PC-9 (cell line): ENCODE data around the gene VWA7. TPM values are rescaled to one million over a fixed set of nuclear protein-coding genes. Genes with fewer than 3 reads are reported as not detected.

Experiments used
- BruUV-seq: library from RNA; stranded (reverse); fragments of 400-500 nt; replicated peaks from 2 replicates; lab custom pipeline; 2021; lab: Mats Ljungman, UMichigan
- CTCF ChIA-PET: fragments of 300-600 bp; sonication (Branson Sonifier 250); formaldehyde crosslinking; loops from one replicate; lab custom pipeline; 2022; ENCODE audit warnings: antibody characterized with exemption; lab: Charles Lee
- POLR2A ChIA-PET: fragments of 300-600 bp; sonication (Branson Sonifier 250); formaldehyde crosslinking; loops from one replicate; lab custom pipeline; 2022; ENCODE audit warnings: antibody characterized with exemption; ENCODE audit not compliant: unreplicated experiment; lab: Charles Lee
- DNase-seq, 2 experiments: peaks; one replicate each; pipeline versions ENCODE4 v3.0.0 to v3.0.0-alpha.2; 2015 to 2022; ENCODE audit warnings: mixed read lengths in 1 of 2
- H2AFZ ChIP-seq: fragments of 200-600 bp; sonication (generic); 2 replicates; pipeline ENCODE4 v1.8.1; 2017; ENCODE audit warnings: antibody characterized with exemption
- H3F3A ChIP-seq: fragments of 200-600 bp; sonication (generic); 2 replicates; pipeline ENCODE4 v1.8.1; 2017; ENCODE audit warnings: antibody characterized with exemption, mild to moderate bottlenecking, low read depth; ENCODE audit not compliant: insufficient read depth
- H3K27ac ChIP-seq: fragments of 200-600 bp; sonication (generic); 2 replicates; pipeline ENCODE4 v1.6.1; 2016; ENCODE audit warnings: mixed run types
- H3K27me3 ChIP-seq: fragments of 200-600 bp; sonication (generic); 2 replicates; pipeline ENCODE4 v1.6.1; 2016; ENCODE audit warnings: low read depth, mixed run types; ENCODE audit not compliant: insufficient read depth
- H3K36me3 ChIP-seq: fragments of 200-600 bp; sonication (generic); 2 replicates; pipeline ENCODE4 v1.6.1; 2016; ENCODE audit warnings: low read depth, mixed run types
- H3K4me1 ChIP-seq: fragments of 200-600 bp; sonication (generic); replicated peaks from 2 replicates; pipeline ENCODE4 v1.6.1; 2016; ENCODE audit warnings: mixed run types; ENCODE audit not compliant: insufficient read depth
- H3K4me2 ChIP-seq: fragments of 200-600 bp; sonication (generic); 2 replicates; pipeline ENCODE4 v1.6.1; 2017; ENCODE audit warnings: mixed run types
- H3K4me3 ChIP-seq: fragments of 200-600 bp; sonication (generic); 2 replicates; pipeline ENCODE4 v1.6.1; 2016; ENCODE audit warnings: mixed run types
- H3K79me2 ChIP-seq: fragments of 200-600 bp; sonication (generic); 2 replicates; pipeline ENCODE4 v1.6.1; 2017; ENCODE audit warnings: low read depth, mixed run types
- H3K9me2 ChIP-seq: fragments of 200-600 bp; sonication (generic); 2 replicates; pipeline ENCODE4 v1.8.1; 2017; ENCODE audit warnings: mild to moderate bottlenecking; ENCODE audit not compliant: insufficient read depth
- H3K9me3 ChIP-seq: fragments of 200-600 bp; sonication (generic); 2 replicates; pipeline ENCODE4 v1.8.1; 2016; ENCODE audit warnings: low read depth; ENCODE audit not compliant: insufficient read depth
- H4K20me1 ChIP-seq: fragments of 200-600 bp; sonication (generic); 2 replicates; pipeline ENCODE4 v1.8.1; 2017; ENCODE audit not compliant: insufficient read depth
- CTCF ChIP-seq: fragments of 200-600 bp; sonication (generic); conservative IDR thresholded peaks from 2 replicates; pipeline ENCODE4 v1.6.1; 2017; ENCODE audit warnings: mixed run types, antibody characterized with exemption, mild to moderate bottlenecking, moderate library complexity
- EZH2 ChIP-seq: fragments of 200-600 bp; sonication (generic); IDR thresholded peaks from 2 replicates; pipeline ENCODE4 v1.8.0; 2017; ENCODE audit warnings: antibody characterized with exemption, low read depth
- intact Hi-C: fragments of 100-400 bp; cut with micrococcal nuclease; formaldehyde crosslinking; loops from one replicate; pipeline ENCODE4 v1.10.0; 2022; ENCODE audit not compliant: unreplicated experiment
- total RNA-seq: library from RNA; stranded (reverse); gene quantifications from 2 replicates; pipeline ENCODE4 v1.2.3, GENCODE V29; 2021

VWA7 gene
- total RNA-seq, 1 experiment from 2014 or later, result 6.0 TPM

- TF ChIP-seq EZH2 (no peak), CTCF (no peak)
- Histone ChIP-seq H3K36me3 (peaks cover 12% of the 10 kb centered on the region; the same call in 1 of the 2 replicates), H3K4me3 (no peak overlapping the region), H3F3A (peaks cover 38% of the 10 kb centered on the region), H3K27me3 (no peaks in the 10 kb centered on the region), H3K4me2 (no peak overlapping the region), H4K20me1 (no peaks in the 10 kb centered on the region), H3K9me2 (no peaks in the 10 kb centered on the region), H3K79me2 (peaks cover 7% of the 10 kb centered on the region; the same call in 1 of the 2 replicates), H3K27ac (no peak overlapping the region), H2AFZ (no peak overlapping the region), H3K4me1 (peaks cover 37% of the 10 kb centered on the region), H3K9me3 (no peaks in the 10 kb centered on the region)
- DNase-seq, result no peak
- ChIA-PET POLR2A (no interaction called here), CTCF (no interaction called here)
- intact Hi-C loops, result no loop called here
- no TSS peak for BruUV-seq
These were observed 34.2 kb downstream of the VWA7 start for GRCh38 chr6:31742894-31743293.

GRCh38 chr6:31741815-31742214 is 35.3 kb downstream of the VWA7 start:
- Histone ChIP-seq H3K27me3 (no peaks in the 10 kb centered on the region), H3K9me2 (no peaks in the 10 kb centered on the region), H3K79me2 (peaks cover 9% of the 10 kb centered on the region), H3K4me1 (peaks cover 37% of the 10 kb centered on the region), H3K36me3 (peaks cover 12% of the 10 kb centered on the region; the same call in 1 of the 2 replicates), H3K9me3 (no peaks in the 10 kb centered on the region), H3K27ac (no peak overlapping the region), H2AFZ (no peak overlapping the region), H3K4me2 (no peak overlapping the region), H4K20me1 (no peaks in the 10 kb centered on the region), H3F3A (peaks cover 33% of the 10 kb centered on the region), H3K4me3 (no peak overlapping the region)
- DNase-seq, result no peak
- intact Hi-C loops, result no loop called here
- CTCF ChIA-PET, result interaction anchor here (0.5 kb wide), 1 partner anchor 88 kb away, joined by 8 read pairs; no protein-coding TSS in a partner anchor
- POLR2A ChIA-PET, result interaction anchor here (0.6 kb wide), 1 partner anchor 341 kb away, joined by 4 read pairs; no protein-coding TSS in a partner anchor
- BruUV-seq, result no TSS peak
- TF ChIP-seq CTCF, result no peak
- no peak for TF ChIP-seq EZH2

GRCh38 chr6:31740397-31741223 is 36.5 kb downstream of the VWA7 start:
- Histone ChIP-seq H3K79me2 (peaks cover 21% of the 10 kb centered on the region), H3K4me1 (peaks cover 33% of the 10 kb centered on the region), H2AFZ (peak overlapping the region; percentile 89), H3K4me2 (peak overlapping the region; percentile 83), H4K20me1 (no peaks in the 10 kb centered on the region), H3K4me3 (peak overlapping the region; percentile 69), H3K9me2 (no peaks in the 10 kb centered on the region), H3K36me3 (peaks cover 12% of the 10 kb centered on the region; the same call in 1 of the 2 replicates), H3K9me3 (no peaks in the 10 kb centered on the region), H3K27ac (peak overlapping the region; percentile 14; the same call in 1 of the 2 replicates), H3K27me3 (no peaks in the 10 kb centered on the region), H3F3A (peaks cover 28% of the 10 kb centered on the region)
- intact Hi-C loops, result no loop called here
- TSS peak; percentile 20 for BruUV-seq
- ChIA-PET CTCF (interaction anchor here (0.5 to 1.0 kb wide), 4 partner anchors 29 to 116 kb away, joined by 3 to 7 read pairs (median 5); no protein-coding TSS in a partner anchor), POLR2A (interaction anchor here (0.6 to 0.8 kb wide), 4 partner anchors 122 to 472 kb away, joined by 4 to 6 read pairs (median 4); partner anchors contain the start of gene NEU1)
- no peak for TF ChIP-seq CTCF
- no peak for TF ChIP-seq EZH2
- peak in 1 of 2 experiments; percentile 29 for DNase-seq
